ENCODE measurements around the gene FTO. TPM values are rescaled to one million over a fixed set of nuclear protein-coding genes. Genes with fewer than 3 reads are reported as not detected.

Gene FTO
- total and polyA plus RNA-seq, 2 of the 8 experiments (the other 6 are each of a cell fraction or from before 2014, with no cell fraction given), result 34.5 to 59.8 TPM

DNA sequence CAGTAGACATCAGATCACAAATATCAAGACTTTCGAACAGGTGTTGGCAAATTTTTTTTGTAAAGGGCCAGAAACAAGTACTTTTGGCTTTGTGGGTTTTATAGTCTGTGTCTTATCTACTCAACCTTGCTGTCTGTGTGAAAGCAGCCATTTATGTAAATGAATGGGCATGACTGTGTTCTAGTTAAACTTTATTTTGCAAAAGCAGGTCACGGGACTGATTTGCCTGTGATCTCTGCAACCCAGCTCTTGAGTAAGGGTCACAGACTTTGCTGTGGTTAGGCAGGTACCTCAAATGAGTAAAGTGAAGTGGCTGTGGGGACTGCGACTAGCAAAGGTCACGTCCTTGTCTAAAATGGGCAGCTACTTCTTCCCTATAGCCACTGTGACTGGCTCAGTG, 136.5 kb downstream of the FTO start:
- no peak for FAIRE-seq
- H3K4me2 ChIP-seq (ENCODE audit: insufficient read depth in 1 of 2, low read depth in 2 of 2, low read length in 2 of 2), result no peak overlapping the region
- no peak overlapping the region for H3K9ac ChIP-seq (replicated peaks in 1 of 4; ENCODE audit: extremely low read depth in 1 of 4, low read depth in 3 of 4, low read length in 3 of 4)
- H3K27ac ChIP-seq (ENCODE audit: low read depth, low read length), result no peak overlapping the region
- H3K14ac ChIP-seq (ENCODE audit: insufficient read length), result no peak overlapping the region
- H3K4ac ChIP-seq (replicated peaks; ENCODE audit: insufficient read length, low read depth, low read length), result no peak overlapping the region
- no peaks in the 10 kb centered on the region; a peak in 1 of 4 replicates for H3K79me2 ChIP-seq (ENCODE audit: control insufficient read depth in 1 of 2, insufficient read depth in 2 of 2, low read length in 2 of 2)
- no peak overlapping the region for H2AFZ ChIP-seq (ENCODE audit: low read length)
- no peak for DNase-seq (ENCODE audit: low read depth in 1 of 2, low spot score in 2 of 2)
- H4K20me1 ChIP-seq (replicated peaks in 1 of 2; ENCODE audit: control insufficient read depth in 1 of 2, insufficient read depth in 2 of 2, low read length in 2 of 2), result no peaks in the 10 kb centered on the region
- H3K79me1 ChIP-seq (ENCODE audit: low read depth, low read length), result peaks cover 2% of the 10 kb centered on the region; the same call in 1 of the 2 replicates
- no peak overlapping the region for H2BK15ac ChIP-seq (ENCODE audit: low read length)
- no peaks in the 10 kb centered on the region for H3K27me3 ChIP-seq (replicated peaks in 1 of 4; ENCODE audit: control insufficient read depth in 3 of 4, extremely low read depth in 1 of 4, insufficient read depth in 3 of 4, low read length in 3 of 4)
- no peak overlapping the region for H4K5ac ChIP-seq (ENCODE audit: insufficient read length, low read depth, low read length)
- H2AK5ac ChIP-seq (ENCODE audit: low read depth, low read length), result no peak overlapping the region
- 48% methylated on average over 4 of the region's 4 CpGs; no CpG with 5 or more reads in 1 of the 2 experiments for WGBS, 2 experiments (ENCODE audit: extremely low coverage in 1 of 2, insufficient coverage in 1 of 2, insufficient read length in 1 of 2, insufficient replicate concordance in 2 of 2, low coverage in 1 of 2, low lambda C conversion rate in 2 of 2, missing lambda C conversion rate in 1 of 2)
- no peak overlapping the region for H2BK120ac ChIP-seq (replicated peaks; ENCODE audit: low read depth, low read length)
- no peak overlapping the region for H3K18ac ChIP-seq (ENCODE audit: extremely low read depth, low read length)
- no peaks in the 10 kb centered on the region for H3K4me1 ChIP-seq (replicated peaks in 1 of 4; ENCODE audit: control insufficient read depth in 3 of 4, insufficient read depth in 4 of 4, low read length in 3 of 4)
- no peaks in the 10 kb centered on the region for H3K9me3 ChIP-seq (ENCODE audit: insufficient read depth in 2 of 2, low read depth in 1 of 2, low read length in 1 of 2)
- H2BK20ac ChIP-seq (ENCODE audit: low read length), result no peak overlapping the region
- H4K8ac ChIP-seq (ENCODE audit: extremely low read depth, insufficient read depth, low read length), result no peak overlapping the region
- no peak overlapping the region for H2BK5ac ChIP-seq (ENCODE audit: low read depth, low read length)
- H3K4me3 ChIP-seq (ENCODE audit: extremely low read depth in 1 of 4, insufficient read depth in 2 of 4, low read depth in 3 of 4, low read length in 4 of 4), result no peak overlapping the region
- no peak for TF ChIP-seq SRF (IDR thresholded peaks at IDR 0.05; ENCODE audit: low read depth, low read length)
- TF ChIP-seq, protein P1, sequence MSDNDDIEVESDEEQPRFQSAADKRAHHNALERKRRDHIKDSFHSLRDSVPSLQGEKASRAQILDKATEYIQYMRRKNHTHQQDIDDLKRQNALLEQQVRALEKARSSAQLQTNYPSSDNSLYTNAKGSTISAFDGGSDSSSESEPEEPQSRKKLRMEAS (IDR thresholded peaks at IDR 0.05), result no peak
- TF ChIP-seq ZNF274 (IDR thresholded peaks at IDR 0.05; ENCODE audit: borderline replicate concordance, extremely low read depth, low read length), result no peak
- TF ChIP-seq, protein P2, sequence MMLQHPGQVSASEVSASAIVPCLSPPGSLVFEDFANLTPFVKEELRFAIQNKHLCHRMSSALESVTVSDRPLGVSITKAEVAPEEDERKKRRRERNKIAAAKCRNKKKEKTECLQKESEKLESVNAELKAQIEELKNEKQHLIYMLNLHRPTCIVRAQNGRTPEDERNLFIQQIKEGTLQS (IDR thresholded peaks at IDR 0.05; ENCODE audit: insufficient read depth, low read depth, low read length), result no peak
- no peak for TF ChIP-seq TBP (IDR thresholded peaks at IDR 0.05; ENCODE audit: low read depth, low read length)
- TF ChIP-seq SP4 (IDR thresholded peaks at IDR 0.05; ENCODE audit: low read length), result no peak
- TF ChIP-seq CEBPB (IDR thresholded peaks at IDR 0.05; ENCODE audit: low read depth, low read length), result no peak
- no peak for TF ChIP-seq RFX5 (IDR thresholded peaks at IDR 0.05; ENCODE audit: borderline replicate concordance, low read depth, low read length)
- no peaks in the 10 kb centered on the region for H3K36me3 ChIP-seq (ENCODE audit: control insufficient read depth in 2 of 4, insufficient read depth in 4 of 4, low read length in 3 of 4)
- ChIA-PET CTCF (ENCODE audit: partially characterized antibody) (interaction anchor here (0.8 kb wide), 1 partner anchor 67 kb away, joined by 3 read pairs; no protein-coding TSS in a partner anchor), POLR2A (ENCODE audit: partially characterized antibody) (no interaction called here)
- no peak overlapping the region for H4K91ac ChIP-seq (replicated peaks; ENCODE audit: insufficient read length, low read length)
- H3K23ac ChIP-seq (ENCODE audit: insufficient read length), result no peak overlapping the region
- H2BK12ac ChIP-seq (ENCODE audit: low read depth, low read length), result no peak overlapping the region
- H3K23me2 ChIP-seq (ENCODE audit: low read depth, low read length), result no peaks in the 10 kb centered on the region
- no peak overlapping the region for H3K56ac ChIP-seq (replicated peaks; ENCODE audit: insufficient read length, low read depth, low read length)

All from H1 (cell line).